Endothelial cell (in vitro differentiated cells): ENCODE data around the gene SLC35A4. TPM values are rescaled to one million over a fixed set of nuclear protein-coding genes. Genes with fewer than 3 reads are reported as not detected.
"Not testable (repeated sequence)": the region's sequence is repeated elsewhere in the genome, so short reads cannot be mapped to it uniquely, and the experiment has no call there.

Experiments used
- DNase-seq: peaks from one replicate; pipeline ENCODE4 v3.0.0; 2021; ENCODE audit warnings: low spot score
- H3K27ac Mint-ChIP-seq: one replicate; pipeline ENCODE4 v1.8.0; 2021; ENCODE audit warnings: mixed read lengths, inconsistent platforms; ENCODE audit not compliant: unreplicated experiment
- H3K27me3 Mint-ChIP-seq: one replicate; pipeline ENCODE4 v1.8.0; 2021; ENCODE audit warnings: mild to moderate bottlenecking, moderate library complexity, mixed read lengths, inconsistent platforms; ENCODE audit not compliant: unreplicated experiment
- H3K36me3 Mint-ChIP-seq: one replicate; pipeline ENCODE4 v1.8.0; 2021; ENCODE audit warnings: mild to moderate bottlenecking, low read depth, mixed read lengths, inconsistent platforms; ENCODE audit not compliant: unreplicated experiment
- H3K4me1 Mint-ChIP-seq: one replicate; pipeline ENCODE4 v1.8.0; 2021; ENCODE audit warnings: mild to moderate bottlenecking, mixed read lengths, inconsistent platforms; ENCODE audit not compliant: unreplicated experiment
- H3K4me3 Mint-ChIP-seq: one replicate; pipeline ENCODE4 v1.8.0; 2021; ENCODE audit warnings: mild to moderate bottlenecking, mixed read lengths, inconsistent platforms; ENCODE audit not compliant: unreplicated experiment
- H3K9me3 Mint-ChIP-seq: one replicate; pipeline ENCODE4 v1.8.0; 2021; ENCODE audit warnings: mixed read lengths, inconsistent platforms; ENCODE audit not compliant: unreplicated experiment
- total RNA-seq: library from RNA; stranded (reverse); fragmentation: NEBNext Ultra II Directional; extraction: Animal tissue kit (Norgen Biotek cat#: 25700); gene quantifications from one replicate; pipeline ENCODE4 v1.2.1, GENCODE V29; 2021; ENCODE audit not compliant: unreplicated experiment
- TF ChIP-seq, protein P1 (sequence below): fragments of 200-600 bp; sonication (generic); IDR thresholded peaks from one replicate; pipeline ENCODE4 v1.5.0; 2021; ENCODE audit warnings: antibody characterized with exemption; ENCODE audit not compliant: unreplicated experiment

SLC35A4 gene
- total RNA-seq, 1 donor from 2014 or later: 91.2 TPM

DNA sequence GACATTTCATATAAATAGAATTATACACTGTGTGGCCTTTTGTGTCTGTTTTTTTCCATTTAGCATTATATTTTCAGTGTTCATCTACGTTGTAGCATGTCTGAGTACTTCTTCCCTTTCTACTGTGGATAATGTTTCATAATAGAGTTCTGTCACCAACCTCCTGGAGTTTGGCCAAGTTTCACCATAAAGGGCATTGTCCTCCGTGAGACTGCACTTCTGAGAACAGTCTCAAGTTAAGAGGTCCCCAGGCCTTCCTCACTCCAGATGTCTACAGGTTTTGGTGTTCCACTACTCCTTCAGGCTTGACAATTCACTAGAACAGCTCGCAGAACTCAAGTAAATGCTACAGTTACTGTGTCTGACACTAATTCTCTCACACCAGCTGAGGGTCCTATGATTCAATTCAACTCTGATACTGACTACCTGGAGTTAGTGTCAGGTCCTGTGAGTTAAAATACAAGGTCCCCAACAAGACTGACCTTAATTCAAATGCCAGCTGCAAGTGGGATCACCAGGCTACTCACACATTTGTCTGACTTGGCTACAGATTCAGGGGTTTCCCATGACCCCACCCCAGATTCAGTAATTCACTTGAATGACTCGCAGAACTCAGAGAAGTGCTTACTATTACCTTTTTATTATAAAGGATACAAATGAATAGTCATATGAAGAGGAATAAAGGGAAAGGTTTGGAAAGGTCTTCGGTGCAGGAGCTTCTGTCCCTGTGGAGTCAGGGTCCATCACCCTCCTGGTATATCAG is 31.1 kb downstream of the SLC35A4 start:
- DNase-seq: no peak
- peak overlapping the region; percentile 38 for H3K27ac Mint-ChIP-seq
- TF ChIP-seq, protein P1, sequence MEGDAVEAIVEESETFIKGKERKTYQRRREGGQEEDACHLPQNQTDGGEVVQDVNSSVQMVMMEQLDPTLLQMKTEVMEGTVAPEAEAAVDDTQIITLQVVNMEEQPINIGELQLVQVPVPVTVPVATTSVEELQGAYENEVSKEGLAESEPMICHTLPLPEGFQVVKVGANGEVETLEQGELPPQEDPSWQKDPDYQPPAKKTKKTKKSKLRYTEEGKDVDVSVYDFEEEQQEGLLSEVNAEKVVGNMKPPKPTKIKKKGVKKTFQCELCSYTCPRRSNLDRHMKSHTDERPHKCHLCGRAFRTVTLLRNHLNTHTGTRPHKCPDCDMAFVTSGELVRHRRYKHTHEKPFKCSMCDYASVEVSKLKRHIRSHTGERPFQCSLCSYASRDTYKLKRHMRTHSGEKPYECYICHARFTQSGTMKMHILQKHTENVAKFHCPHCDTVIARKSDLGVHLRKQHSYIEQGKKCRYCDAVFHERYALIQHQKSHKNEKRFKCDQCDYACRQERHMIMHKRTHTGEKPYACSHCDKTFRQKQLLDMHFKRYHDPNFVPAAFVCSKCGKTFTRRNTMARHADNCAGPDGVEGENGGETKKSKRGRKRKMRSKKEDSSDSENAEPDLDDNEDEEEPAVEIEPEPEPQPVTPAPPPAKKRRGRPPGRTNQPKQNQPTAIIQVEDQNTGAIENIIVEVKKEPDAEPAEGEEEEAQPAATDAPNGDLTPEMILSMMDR: no peak
- peaks cover 2% of the 10 kb centered on the region for H3K27me3 Mint-ChIP-seq
- no peak overlapping the region for H3K4me3 Mint-ChIP-seq
- no peaks in the 10 kb centered on the region for H3K4me1 Mint-ChIP-seq
- H3K36me3 Mint-ChIP-seq: no peaks in the 10 kb centered on the region
- H3K9me3 Mint-ChIP-seq: no peaks in the 10 kb centered on the region

DNA sequence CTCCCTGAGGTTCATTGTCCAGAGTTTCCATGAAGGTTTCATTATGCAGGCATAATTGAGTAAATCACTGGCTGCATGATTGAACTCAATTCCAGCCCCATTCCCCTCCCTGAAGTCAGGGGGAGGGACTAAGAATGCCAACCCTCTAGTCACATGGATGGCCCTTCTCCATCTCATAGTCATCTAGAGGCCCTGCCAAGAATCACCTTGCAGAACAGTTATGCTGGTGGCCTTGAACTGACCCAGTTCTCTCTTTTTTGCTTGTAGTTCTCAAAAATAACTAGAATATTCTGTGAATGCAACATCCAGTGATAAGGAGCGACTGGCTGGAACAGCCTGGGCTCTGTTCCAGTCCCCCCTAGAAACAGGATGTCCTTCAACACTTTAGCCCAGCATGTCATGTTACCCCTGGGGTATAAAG is 31.7 kb downstream of the SLC35A4 start:
- Mint-ChIP-seq H3K27me3 (peaks cover 2% of the 10 kb centered on the region), H3K4me1 (no peaks in the 10 kb centered on the region), H3K27ac (no peak overlapping the region), H3K36me3 (no peaks in the 10 kb centered on the region), H3K9me3 (no peaks in the 10 kb centered on the region), H3K4me3 (no peak overlapping the region)
- no peak for DNase-seq
- TF ChIP-seq, protein P1: no peak

DNA sequence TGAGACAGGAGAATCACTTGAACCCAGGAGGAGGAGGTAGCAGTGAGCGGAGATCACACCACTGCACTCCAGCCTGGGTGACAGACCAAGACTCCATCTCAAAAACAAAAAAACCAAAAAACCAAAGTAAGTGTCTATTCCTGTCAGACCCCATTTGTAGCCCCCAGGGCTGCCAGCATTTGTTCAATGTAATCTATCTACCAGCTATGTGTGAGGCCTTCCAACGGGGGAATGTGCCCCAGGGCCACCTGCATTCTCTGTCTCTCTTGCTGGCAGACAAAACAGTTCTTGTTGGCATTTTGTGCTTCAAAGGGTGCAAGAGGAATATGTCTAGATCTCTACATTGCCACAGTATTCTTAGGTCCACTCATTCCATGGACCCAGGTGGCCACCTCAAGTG is 34.2 kb downstream of the SLC35A4 start:
- no peaks in the 10 kb centered on the region for H3K4me1 Mint-ChIP-seq
- no peaks in the 10 kb centered on the region for H3K36me3 Mint-ChIP-seq
- H3K4me3 Mint-ChIP-seq: no peak overlapping the region
- peaks cover 2% of the 10 kb centered on the region for H3K27me3 Mint-ChIP-seq
- DNase-seq: no peak
- H3K27ac Mint-ChIP-seq: no peak overlapping the region
- no peaks in the 10 kb centered on the region for H3K9me3 Mint-ChIP-seq
- TF ChIP-seq, protein P1: no peak

DNA sequence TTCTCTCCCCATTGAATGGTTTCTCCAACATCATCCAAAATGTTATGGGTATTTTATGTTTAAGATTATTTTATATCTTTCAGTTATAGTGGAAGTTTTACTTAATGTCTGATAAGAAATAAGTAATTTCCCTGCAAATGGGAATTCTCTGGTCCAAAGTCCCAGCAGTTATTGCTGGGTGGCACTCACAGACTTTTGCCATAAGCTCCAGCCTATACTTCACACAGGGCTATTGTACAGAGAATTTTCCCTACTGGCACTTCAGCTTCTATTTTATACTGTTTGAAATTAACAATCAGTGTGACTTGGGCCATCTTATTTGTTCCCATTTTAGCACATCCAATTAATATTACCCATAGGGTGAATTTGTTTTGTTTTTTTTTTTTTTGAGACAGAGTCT is 35.5 kb downstream of the SLC35A4 start:
- peaks cover 1% of the 10 kb centered on the region for H3K27me3 Mint-ChIP-seq
- no peaks in the 10 kb centered on the region for H3K36me3 Mint-ChIP-seq
- DNase-seq: no peak
- no peaks in the 10 kb centered on the region for H3K9me3 Mint-ChIP-seq
- H3K27ac Mint-ChIP-seq: no peak overlapping the region
- no peak overlapping the region for H3K4me3 Mint-ChIP-seq
- TF ChIP-seq, protein P1: no peak
- H3K4me1 Mint-ChIP-seq: no peaks in the 10 kb centered on the region

DNA sequence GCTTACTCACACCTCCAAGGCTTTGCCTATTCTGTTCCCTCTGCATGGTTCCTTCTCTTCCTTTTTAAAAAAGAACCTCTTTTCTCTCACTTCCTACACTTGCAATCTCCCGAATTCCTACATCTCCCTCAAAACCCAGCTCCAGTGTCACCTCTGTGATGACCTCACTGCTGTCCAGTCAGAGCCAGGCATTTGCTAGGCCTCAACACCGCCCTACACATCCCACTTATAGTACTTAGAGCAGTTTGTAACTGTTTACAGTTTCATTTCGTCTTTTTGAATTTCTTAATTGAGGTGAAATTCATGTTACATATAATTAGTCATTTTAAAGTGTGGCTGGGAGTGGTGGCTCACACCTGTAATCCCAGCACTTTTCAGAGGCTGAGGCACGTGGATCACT is 37.5 kb downstream of the SLC35A4 start:
- TF ChIP-seq, protein P1: no peak
- no peak for DNase-seq
- H3K9me3 Mint-ChIP-seq: no peaks in the 10 kb centered on the region
- no peaks in the 10 kb centered on the region for H3K4me1 Mint-ChIP-seq
- no peaks in the 10 kb centered on the region for H3K27me3 Mint-ChIP-seq
- H3K27ac Mint-ChIP-seq: no peak overlapping the region
- H3K36me3 Mint-ChIP-seq: no peaks in the 10 kb centered on the region
- H3K4me3 Mint-ChIP-seq: no peak overlapping the region

DNA sequence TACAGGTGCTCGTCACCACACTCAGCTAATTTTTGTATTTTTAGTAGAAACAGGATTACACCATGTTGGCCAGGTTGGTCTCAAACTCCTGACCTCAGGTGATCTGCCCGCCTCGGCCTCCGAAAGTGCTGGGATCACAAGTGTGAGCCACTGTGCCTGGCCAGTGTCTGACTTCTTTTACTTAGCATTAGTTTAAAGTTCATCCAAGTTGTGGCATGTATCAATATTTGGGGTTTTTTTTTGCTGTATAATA is 38.7 kb downstream of the SLC35A4 start:
- not testable (repeated sequence) for H3K4me1 Mint-ChIP-seq, H3K27me3 Mint-ChIP-seq, H3K36me3 Mint-ChIP-seq, H3K9me3 Mint-ChIP-seq, H3K27ac Mint-ChIP-seq, DNase-seq, H3K4me3 Mint-ChIP-seq
